HG02588 (cell line): ENCODE data around the gene SPANXC.
"Not testable (repeated sequence)": the region's sequence is repeated elsewhere in the genome, so short reads cannot be mapped to it uniquely, and the experiment has no call there.

Experiments used
- ATAC-seq: cut with Tn5 transposase; IDR thresholded peaks from one replicate; pipeline ENCODE4 v1.9.1; 2021; ENCODE audit warnings: mild to moderate bottlenecking, moderate library complexity; ENCODE audit not compliant: unreplicated experiment

Gene SPANXC, protein sequence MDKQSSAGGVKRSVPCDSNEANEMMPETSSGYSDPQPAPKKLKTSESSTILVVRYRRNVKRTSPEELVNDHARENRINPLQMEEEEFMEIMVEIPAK

GRCh38 chrX:141242417-141242816 lies at the start of gene SPANXC:
Gene SPANXC (minus strand): TSS chrX:141242517. CDS start chrX:141242457, 60 bp downstream.
- not testable (repeated sequence) for ATAC-seq

GRCh38 chrX:141279476-141279875 lies 37.2 kb upstream of the SPANXC start:
- ATAC-seq: no peak

GRCh38 chrX:141278306-141278705 lies 36.0 kb upstream of the SPANXC start:
- no peak for ATAC-seq

DNA sequence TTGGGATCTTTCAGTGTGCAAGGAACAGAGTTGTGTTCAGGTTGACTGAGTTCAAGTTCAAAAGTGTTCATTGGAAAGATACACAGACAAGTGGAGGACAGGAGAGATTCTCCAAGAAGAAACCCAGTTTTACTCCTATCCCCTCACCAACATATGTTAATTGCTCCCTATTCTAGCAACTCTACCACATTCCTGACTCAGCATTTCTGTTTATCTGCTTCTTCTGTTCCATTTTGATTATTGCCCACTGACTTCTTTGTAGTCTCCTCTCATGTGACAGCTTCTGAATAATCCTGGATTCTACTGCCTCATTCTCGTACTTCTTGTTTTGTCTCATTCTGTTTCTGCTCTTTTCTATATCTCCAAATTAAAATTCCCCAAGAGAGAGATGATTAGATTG lies 15.8 kb upstream of the SPANXC start:
- ATAC-seq: no peak

DNA sequence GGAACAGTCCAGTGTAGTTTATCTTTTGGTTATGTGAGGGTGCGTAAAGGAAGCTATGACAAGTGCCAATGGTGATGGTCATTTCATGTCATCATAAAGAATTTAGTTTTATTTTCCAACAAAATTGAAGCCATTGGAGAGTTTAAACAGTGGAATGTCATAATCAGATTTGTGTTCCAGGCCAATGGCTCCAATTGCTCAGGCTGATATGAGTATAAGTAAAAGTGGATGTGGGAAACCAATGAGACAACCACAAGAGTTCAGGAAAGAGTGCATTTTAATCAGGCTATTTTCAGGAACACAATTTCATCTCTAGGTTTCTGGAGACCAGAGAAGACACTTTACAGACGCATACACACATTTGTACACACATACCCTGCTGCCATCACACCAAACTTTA lies 20.7 kb downstream of the SPANXC start:
- no peak for ATAC-seq

DNA sequence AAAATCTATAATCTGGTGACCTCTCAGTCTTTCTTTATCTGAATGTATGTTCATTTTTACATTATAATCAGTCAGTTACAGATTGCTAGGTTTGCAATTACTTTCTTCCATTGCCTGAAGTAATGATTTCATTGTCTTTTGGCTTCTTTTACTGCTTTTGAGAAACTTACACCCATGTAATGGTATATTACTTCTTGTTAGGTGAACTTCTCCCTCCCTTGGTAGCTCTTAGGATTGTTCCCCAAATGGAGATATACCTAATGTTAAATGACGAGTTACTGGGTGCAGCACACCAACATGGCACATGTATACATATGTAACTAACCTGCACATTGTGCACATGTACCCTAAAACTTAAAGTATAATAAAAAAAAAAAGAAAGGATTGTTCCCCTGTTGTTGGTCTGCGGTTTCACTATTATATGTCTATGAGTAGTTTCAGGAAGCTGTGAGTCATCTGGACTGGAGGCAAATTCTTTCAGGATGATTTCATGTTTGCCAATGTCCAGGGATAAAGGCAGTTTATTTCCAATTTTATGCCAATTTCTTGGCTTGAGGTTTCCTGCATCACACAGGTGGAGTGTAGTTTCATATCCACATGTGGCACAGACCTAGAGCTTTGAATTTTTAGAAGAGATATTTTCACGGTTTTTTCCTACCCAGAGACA lies 21.8 kb downstream of the SPANXC start:
- no peak for ATAC-seq

GRCh38 chrX:141214196-141214595 lies 28.1 kb downstream of the SPANXC start:
- ATAC-seq: no peak

DNA sequence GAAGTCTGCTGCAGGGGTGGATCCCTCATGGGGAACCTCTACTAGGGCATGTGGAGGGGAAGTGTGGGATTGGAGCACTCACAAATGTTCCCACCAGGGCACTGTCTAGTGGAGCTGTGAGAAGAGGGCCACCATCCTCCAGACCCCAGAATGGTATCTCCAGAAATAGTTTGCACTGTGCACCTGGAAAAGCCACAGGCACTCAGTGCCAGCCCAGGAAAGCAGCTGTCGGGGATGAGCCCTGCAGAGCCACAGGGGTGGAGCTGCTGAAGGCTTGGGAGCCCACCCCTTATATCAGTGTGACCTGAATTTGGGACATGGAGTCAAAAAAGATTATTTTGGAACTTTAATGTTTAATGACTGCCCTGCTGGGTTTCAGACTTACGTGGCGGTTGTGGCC lies 40.4 kb downstream of the SPANXC start:
- ATAC-seq: no peak
